ENCODE results near the gene CFAP97.
"Not testable (repeated sequence)": the region's sequence is repeated elsewhere in the genome, so short reads cannot be mapped to it uniquely, and the experiment has no call there.

CFAP97 gene

GRCh38 chr4:185221912-185222311, 18.1 kb upstream of the CFAP97 start:
- DNase-seq: no peak

- DNase-seq: no peak
These were observed 17.7 kb upstream of the CFAP97 start for GRCh38 chr4:185221491-185221890.

- DNase-seq: no peak
These were observed 15.9 kb upstream of the CFAP97 start for GRCh38 chr4:185219551-185220344.

- DNase-seq: no peak
These were observed 14.5 kb upstream of the CFAP97 start for GRCh38 chr4:185218312-185218711.

- no peak for DNase-seq
These were observed 13.7 kb upstream of the CFAP97 start for GRCh38 chr4:185217408-185217975.

GRCh38 chr4:185215261-185215660, 11.5 kb upstream of the CFAP97 start:
- no peak for DNase-seq

- no peak for DNase-seq
These were observed 10.1 kb upstream of the CFAP97 start for GRCh38 chr4:185213877-185214276.

GRCh38 chr4:185212581-185212980, 8.8 kb upstream of the CFAP97 start:
- DNase-seq: no peak

GRCh38 chr4:185211641-185212040, 7.8 kb upstream of the CFAP97 start:
- no peak for DNase-seq

GRCh38 chr4:185211035-185211434, 7.2 kb upstream of the CFAP97 start:
- DNase-seq: no peak

GRCh38 chr4:185210102-185210981, 6.5 kb upstream of the CFAP97 start:
- peak in 1 of 2 experiments; percentile 38 for DNase-seq

GRCh38 chr4:185209852-185210101, 6.0 kb upstream of the CFAP97 start:
- DNase-seq: not testable (repeated sequence)

GRCh38 chr4:185209031-185209851, 5.4 kb upstream of the CFAP97 start, which contains the start of gene SNX25:
TSS of gene SNX25 (plus strand) at chr4:185209598. CDS start at chr4:185209827, 229 bp downstream.
- peak; percentile 78 to 83 for DNase-seq

- DNase-seq: no peak
These were observed 3.7 kb upstream of the CFAP97 start for GRCh38 chr4:185207466-185207865.

- DNase-seq: no peak
These were observed 2.0 kb upstream of the CFAP97 start for GRCh38 chr4:185205697-185206342.

GRCh38 chr4:185205073-185205472, 1.3 kb upstream of the CFAP97 start:
- DNase-seq: not testable (repeated sequence)

- no peak for DNase-seq
These were observed 574 bp upstream of the CFAP97 start for GRCh38 chr4:185204238-185204910.

- no peak for DNase-seq
These were observed 765 bp downstream of the CFAP97 start for GRCh38 chr4:185202984-185203485.

- peak in 1 of 2 experiments; percentile 28 for DNase-seq
These were observed 1.5 kb downstream of the CFAP97 start for GRCh38 chr4:185201977-185202962.

- DNase-seq: not testable (repeated sequence)
These were observed 5.6 kb downstream of the CFAP97 start for GRCh38 chr4:185198189-185198588.
